HG02973 (cell line): ENCODE measurements around the gene ANGEL1.
A peak's percentile ranks its signal among the peaks of the same experiment; 100 is the strongest.

Experiments
- ATAC-seq: cut with Tn5 transposase; IDR thresholded peaks from one replicate; pipeline ENCODE4 v1.9.1; 2021; ENCODE audit warnings: moderate library complexity; ENCODE audit not compliant: unreplicated experiment

ANGEL1 gene

GRCh38 chr14:76820700-76821099 is 8.0 kb upstream of the ANGEL1 start:
- no peak for ATAC-seq

GRCh38 chr14:76814726-76815645 is 2.3 kb upstream of the ANGEL1 start:
- ATAC-seq, result no peak

GRCh38 chr14:76812093-76812421 is 625 bp downstream of the ANGEL1 start:
- peak; percentile 6 for ATAC-seq

GRCh38 chr14:76811561-76811960 is 1.1 kb downstream of the ANGEL1 start:
- no peak for ATAC-seq

GRCh38 chr14:76810953-76811400 is 1.7 kb downstream of the ANGEL1 start:
- no peak for ATAC-seq

- ATAC-seq, result no peak
These were observed 2.2 kb downstream of the ANGEL1 start for GRCh38 chr14:76810525-76810924.

GRCh38 chr14:76808990-76809389 is 3.7 kb downstream of the ANGEL1 start:
- ATAC-seq, result no peak

GRCh38 chr14:76808011-76808410 is 4.7 kb downstream of the ANGEL1 start:
- ATAC-seq, result no peak

- ATAC-seq, result no peak
These were observed 6.2 kb downstream of the ANGEL1 start for GRCh38 chr14:76806446-76806845.

GRCh38 chr14:76793956-76794355 is 18.7 kb downstream of the ANGEL1 start:
- no peak for ATAC-seq

GRCh38 chr14:76793324-76793723 is 19.4 kb downstream of the ANGEL1 start:
- ATAC-seq, result no peak

GRCh38 chr14:76792422-76792821 is 20.3 kb downstream of the ANGEL1 start:
- ATAC-seq, result no peak

GRCh38 chr14:76786601-76787000 is 26.1 kb downstream of the ANGEL1 start:
- no peak for ATAC-seq

GRCh38 chr14:76784881-76785280 is 27.8 kb downstream of the ANGEL1 start:
- no peak for ATAC-seq

- no peak for ATAC-seq
These were observed 28.3 kb downstream of the ANGEL1 start for GRCh38 chr14:76784266-76784874.

- ATAC-seq, result no peak
These were observed 29.7 kb downstream of the ANGEL1 start for GRCh38 chr14:76782885-76783566.

- ATAC-seq, result no peak
These were observed 30.4 kb downstream of the ANGEL1 start for GRCh38 chr14:76782115-76782884.

GRCh38 chr14:76781648-76782051 is 31.0 kb downstream of the ANGEL1 start:
- no peak for ATAC-seq

GRCh38 chr14:76780875-76781647 is 31.6 kb downstream of the ANGEL1 start:
- ATAC-seq, result no peak

- no peak for ATAC-seq
These were observed 32.3 kb downstream of the ANGEL1 start for GRCh38 chr14:76780360-76780759.

- no peak for ATAC-seq
These were observed 32.7 kb downstream of the ANGEL1 start for GRCh38 chr14:76780058-76780345.
